GM19463 (cell line): ENCODE results near the gene LINC00237.

Source experiments
- ATAC-seq: cut with Tn5 transposase; IDR thresholded peaks from one replicate; pipeline ENCODE4 v1.9.1; 2021; ENCODE audit warnings: mild to moderate bottlenecking, moderate library complexity; ENCODE audit not compliant: unreplicated experiment

The LINC00237 gene

DNA sequence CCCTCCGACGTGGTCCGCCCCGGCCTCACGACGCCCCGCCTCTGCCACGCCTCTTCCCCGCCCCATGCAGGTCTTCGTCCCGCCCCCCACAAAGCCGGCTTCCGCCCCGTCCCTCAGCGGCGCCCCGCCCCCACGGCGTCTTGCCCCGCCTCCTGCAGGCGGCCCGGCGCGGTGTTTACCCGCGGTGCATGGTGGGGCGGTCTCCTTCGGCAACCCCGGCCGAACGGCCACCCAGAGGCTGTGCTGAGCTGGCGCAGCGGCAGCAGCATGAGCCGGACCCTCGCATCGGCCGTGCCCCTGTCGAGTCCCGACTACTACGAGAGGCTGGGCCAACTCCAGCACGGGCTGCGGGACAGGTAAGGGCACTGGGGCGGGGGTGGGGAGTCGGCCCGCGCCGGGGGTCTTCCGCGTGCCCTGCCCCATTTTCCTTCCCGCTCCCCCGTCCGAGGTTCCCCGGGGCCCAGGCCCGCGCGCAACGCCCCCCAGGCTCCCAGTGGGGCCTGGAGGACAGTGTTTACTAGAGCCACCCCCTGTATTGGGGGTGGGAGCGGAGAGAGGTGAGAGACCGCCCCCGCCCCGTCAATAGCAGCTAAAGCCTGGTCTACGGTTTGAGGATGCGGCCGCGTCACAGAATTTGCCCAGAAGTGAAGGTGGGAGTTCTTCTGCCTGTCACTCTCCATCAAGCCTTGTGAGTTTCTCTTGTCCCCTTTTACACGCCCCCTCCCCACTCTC, 19.9 kb upstream of the LINC00237 start, which contains the start of gene KIZ:
KIZ (plus strand) TSS at position 234 of the 732 bp plus-strand sequence; CDS start at position 268, 34 bp downstream.
- peak; percentile 97 for ATAC-seq

DNA sequence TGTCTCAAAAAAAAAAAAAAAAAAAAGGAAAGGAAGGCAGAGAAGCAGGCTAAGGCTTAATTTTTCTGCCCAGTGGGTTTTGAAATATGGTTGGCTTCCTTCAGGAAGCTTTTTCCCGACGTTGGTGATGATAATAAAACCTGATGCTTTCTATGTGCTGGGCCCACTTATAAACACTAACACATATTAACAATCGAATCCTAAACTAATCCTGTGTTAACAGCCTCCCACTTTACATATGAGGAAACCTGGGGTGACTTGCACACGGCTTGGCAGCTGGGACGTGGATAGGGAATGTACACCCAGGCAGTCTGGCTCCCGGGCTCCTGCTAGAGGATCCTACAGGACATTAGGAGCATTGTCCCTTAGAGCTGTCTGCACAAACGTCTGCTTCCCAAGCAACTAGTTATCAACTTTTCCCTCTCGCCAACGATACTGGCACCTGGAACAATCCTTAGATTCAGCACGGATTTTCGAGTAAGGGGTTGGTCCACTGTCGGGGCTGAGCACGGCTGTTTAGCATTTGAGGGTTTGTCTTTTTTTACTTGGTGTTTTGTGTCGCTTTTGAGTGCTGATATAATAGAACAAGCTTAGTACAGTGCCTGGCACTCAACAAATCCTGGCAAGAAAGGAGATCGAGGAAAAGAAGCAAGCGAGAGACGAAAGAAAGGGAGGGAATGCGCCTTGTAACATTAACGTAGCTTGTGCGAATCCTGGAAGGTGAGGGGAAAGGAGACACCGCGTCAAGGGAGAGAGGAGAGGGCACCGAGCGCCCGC, 19.1 kb upstream of the LINC00237 start:
- ATAC-seq: peak; percentile 11

DNA sequence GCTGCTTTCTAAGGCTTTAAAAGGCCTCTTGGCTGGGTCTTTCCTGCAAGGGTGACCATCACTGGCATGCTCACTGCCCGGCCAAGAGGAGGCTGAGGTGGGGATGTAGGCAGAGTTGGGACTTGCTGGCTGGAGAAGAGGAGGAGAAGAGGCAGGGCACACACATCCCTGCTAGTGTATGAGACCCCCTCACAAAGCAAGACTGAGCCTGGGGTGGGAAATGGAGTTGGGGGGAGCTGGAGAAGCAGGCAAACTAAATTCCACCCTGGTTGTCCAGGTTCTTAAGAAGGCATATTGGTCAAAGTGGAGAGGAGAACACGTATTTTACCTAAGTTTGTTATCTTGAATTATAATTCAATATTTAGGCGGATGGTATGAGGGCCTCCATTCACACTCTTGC, 18.0 kb upstream of the LINC00237 start:
- ATAC-seq: no peak

DNA sequence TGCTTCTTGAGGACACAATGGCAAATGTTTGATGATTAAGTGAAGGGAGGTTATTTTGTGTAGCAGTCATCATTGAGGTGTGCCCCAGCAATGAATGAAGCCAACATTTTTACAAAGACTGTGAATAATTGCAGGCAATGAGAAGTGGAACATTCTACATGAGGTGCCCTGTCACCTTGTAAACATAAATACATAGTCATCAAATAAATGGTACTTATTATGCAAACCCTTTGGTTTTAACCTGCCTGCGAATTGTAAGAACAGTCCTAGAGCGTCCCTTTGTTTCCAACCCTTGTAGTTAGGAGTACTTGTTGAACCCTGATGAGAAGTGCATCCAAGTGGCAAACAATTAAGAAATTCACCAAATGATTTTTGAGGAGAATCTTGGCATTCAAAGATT, 12.6 kb upstream of the LINC00237 start:
- no peak for ATAC-seq

DNA sequence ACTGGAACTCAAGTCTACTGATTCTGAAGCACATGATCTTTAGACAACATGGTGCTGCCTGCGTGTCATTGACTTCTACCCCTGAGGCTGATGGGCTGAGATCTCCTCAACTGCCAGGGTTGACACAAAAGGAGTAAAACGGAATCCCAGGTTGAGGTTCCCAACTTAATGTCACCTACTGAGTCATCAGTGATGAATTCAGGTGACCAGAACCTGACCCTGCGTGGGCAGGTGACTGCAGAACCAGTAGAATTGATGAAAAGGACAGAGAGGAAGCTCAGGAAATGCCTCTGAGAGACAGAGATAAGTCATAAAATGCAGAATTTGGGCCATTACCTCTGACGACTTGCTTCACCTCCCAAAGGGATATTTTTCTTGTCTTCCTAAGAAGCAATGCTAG, 12.0 kb upstream of the LINC00237 start:
- ATAC-seq: no peak

DNA sequence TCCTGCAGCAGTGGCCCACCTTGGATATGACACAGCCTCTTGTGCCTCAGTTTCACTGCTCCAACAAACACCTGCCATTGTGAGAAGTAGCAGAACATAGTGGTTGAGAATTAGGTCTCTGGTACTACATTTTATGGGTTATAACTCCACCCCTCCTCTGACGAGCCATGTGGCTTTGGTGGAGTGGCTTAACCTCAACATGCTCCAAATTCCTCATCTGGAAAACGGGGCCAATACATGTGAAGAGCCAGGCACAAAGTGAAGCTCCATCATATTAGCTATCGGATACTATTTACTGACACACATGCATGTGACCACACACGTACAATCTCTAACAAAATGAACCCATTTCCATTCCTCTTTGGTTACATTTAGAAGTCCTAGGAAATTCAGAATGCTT, 11.4 kb upstream of the LINC00237 start:
- no peak for ATAC-seq

DNA sequence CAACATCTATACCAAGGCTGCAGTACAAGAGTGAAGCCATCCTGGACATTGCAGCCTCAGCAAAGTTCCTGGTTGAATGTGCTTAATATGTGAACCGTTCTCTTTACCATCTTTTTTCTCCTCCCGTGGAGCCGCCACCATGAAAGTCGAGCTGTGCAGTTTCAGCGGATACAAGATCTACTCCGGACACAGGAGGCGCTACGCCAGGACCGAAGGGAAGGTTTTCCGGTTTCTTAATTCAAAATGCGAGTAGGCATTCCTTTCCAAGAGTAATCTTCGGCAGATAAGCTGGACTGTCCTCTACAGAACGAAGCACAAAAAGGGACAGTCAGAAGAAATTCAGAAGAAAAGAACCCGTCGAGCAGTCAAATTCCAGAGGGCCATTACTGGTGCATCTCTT, 8.4 kb upstream of the LINC00237 start:
- no peak for ATAC-seq

DNA sequence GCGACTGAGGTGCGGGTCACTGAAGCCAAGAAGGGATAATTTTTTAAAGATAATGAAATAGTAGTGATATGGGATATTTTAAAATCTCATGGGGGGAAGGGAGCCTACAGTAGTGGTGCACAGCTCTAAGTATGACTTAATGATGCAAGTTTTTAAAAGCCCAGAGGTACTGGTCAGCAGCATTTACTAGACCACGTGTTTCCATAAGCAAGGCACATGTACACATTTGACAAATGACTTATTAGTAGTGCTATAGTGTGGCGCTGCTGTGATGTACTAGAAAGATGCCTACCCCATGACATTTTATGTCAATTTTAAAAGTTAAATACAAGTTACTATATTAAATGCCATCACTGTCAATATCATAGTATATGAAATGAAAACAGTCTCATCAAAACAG, 7.5 kb upstream of the LINC00237 start:
- ATAC-seq: no peak

DNA sequence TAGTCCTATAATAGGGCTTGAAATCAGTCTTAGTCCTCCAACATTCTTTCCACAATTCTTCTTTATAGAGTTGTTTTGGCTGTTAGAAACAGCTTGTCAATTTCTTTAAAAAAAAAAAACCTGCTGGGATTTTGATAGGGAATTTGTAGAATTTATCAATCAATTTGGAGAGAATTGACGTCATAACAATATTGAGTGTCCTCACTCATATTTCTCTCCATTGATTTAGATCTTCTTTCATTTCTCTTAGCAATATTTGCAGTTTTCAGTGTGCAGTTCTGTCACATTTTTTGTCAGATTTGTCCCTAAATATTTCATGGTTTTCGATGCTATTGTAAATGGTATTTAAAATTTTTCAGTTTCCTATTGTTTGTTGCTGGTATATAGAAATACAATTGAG, 5.3 kb upstream of the LINC00237 start:
- no peak for ATAC-seq

DNA sequence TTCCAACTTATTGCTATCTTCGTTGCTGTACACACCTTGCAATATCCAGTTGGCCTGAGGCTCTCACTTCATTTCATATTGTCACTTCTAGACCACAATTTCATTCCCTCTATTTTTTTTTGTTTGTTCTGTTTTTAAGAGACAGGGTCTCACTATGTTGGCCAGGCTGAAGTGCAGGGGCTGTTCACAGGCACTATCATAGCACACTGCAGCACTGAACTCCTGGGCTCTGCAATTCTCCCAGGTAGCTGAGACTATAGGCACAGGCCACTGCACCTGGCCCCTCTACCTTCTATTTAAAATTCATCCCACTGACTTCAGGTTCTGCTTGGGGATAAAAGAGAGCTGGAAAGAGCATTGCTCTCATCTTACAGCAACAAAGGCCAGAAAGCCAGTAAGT, 4.7 kb upstream of the LINC00237 start:
- ATAC-seq: no peak

DNA sequence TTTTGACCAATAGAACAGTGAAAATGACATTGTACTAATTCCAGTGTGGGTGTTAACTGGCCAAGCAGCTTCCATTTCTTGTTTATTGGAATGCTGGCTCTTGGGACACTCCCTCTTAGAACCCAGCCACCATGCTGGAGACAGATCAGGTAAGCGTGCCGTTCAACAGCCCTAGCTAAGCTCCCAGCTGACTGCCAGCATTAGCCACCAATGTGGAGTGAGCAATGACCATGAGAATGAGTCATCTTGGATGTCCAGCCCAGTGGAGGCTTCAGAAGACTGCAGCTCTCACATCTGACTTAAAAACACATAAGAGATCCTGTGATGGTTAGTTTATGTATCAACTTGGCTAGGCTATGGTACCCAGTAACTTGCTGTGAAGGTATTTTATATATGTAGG, 3.0 kb upstream of the LINC00237 start:
- ATAC-seq: no peak

DNA sequence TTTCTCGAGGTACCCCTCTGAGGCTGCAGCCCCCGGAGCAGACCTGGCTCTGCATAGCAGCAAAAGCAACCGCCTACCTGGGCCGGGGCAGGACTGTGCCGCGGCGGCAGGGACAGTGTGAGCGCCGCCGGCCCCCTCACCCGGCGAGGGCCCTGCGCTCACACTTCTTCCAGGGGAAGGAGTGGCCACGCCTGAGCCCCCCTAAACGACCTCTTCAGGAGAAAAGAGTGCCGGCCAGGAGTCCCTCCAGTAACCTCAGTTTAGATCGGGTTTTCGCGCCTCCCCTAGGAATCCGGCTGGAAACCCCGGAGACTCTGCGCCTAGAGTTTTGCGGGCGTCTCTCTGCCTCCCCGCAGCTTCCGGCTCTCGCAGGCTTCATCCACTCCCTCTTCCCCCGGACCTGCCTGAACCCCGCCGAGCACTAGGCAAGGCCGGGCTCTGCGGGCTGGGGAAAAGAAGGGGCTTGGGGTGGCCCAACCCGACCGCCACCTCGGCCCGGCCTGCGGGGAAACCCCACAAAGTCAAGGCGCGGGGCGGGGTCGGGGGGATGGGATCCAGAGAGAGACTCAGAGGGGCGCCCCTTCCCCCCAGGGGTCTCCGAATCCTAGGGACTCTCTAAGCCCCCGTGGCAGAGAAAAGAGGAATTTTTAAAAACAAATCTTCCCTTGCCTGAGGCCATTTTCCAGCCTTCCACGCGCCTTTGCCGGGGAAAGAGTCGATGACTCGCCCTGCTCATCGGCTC, 558 bp downstream of the LINC00237 start:
- no peak for ATAC-seq

DNA sequence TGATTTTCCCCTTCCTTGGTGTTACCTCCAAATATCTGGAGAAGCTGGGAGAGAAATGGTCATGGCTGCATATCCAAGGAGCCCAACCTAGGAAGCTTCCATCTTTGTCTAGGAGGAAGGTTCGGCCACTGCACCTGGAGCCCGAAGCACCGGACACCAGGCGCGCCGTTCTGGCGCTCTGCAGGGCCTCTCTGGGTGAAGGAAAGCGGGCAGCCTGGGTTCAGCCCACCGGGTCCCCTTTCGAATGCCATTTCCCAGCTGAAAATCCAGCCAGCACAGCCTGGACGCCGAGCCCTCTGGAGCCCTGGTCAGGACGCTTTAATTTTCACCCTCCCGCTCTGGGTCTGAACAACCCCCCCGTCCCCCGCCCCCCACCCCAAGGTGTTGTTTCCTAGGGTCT, 1.2 kb downstream of the LINC00237 start:
- ATAC-seq: no peak

DNA sequence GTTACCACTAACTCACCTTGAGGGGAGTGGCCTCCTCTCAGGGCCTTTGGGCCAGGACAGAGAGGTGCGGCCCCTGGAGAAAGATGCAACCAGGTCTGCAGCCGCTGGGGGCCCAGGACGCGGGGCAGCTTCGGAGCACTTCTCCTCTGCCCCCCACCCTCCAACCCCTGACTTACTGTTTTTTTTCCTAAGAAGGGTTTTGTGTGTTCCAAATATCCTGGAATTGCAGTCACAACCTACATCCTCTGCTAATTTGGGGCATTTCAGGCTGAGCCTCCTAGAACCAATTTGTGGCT, 1.7 kb downstream of the LINC00237 start:
- no peak for ATAC-seq

DNA sequence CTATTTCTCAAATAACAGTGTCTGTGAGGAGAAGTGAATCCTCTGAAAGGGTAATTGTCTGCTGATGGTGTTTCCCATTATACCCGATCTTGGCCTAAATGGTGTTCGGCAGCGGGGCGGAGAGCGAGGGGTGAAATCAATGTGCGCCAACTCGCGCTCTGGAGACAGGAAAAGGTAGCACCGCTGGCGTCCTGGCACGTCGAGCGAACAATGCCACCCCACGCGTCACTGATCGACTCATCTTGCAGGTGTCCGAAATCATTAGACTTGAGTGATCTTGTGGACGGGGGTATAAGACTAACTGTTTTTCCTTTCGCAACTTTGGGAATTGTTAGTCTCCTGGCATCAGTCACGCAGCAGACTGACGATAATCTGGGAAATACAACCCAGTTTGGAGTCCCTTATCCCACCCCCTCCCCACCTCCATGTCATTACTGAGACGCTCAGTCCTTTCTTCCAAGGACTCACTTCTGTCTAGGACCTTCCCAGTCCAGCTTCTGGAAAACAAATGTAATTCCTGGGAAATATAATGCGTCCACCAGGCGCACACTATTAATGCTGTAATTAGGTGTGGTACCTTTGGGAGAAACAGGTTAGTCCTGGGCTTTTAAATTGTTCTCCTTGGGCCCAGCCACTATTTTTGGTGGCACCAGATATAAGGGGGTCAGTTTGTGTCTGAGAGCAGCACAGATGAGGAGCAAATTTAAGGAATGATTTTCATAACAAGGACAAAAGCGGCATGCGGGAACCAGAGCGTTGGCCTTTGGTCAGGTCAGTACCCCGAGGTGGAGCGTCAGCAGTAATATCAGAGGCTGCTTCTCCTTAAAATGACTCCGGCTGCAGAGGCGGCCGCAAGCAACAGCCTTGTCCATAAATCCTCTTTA, 2.3 kb downstream of the LINC00237 start:
- ATAC-seq: no peak

DNA sequence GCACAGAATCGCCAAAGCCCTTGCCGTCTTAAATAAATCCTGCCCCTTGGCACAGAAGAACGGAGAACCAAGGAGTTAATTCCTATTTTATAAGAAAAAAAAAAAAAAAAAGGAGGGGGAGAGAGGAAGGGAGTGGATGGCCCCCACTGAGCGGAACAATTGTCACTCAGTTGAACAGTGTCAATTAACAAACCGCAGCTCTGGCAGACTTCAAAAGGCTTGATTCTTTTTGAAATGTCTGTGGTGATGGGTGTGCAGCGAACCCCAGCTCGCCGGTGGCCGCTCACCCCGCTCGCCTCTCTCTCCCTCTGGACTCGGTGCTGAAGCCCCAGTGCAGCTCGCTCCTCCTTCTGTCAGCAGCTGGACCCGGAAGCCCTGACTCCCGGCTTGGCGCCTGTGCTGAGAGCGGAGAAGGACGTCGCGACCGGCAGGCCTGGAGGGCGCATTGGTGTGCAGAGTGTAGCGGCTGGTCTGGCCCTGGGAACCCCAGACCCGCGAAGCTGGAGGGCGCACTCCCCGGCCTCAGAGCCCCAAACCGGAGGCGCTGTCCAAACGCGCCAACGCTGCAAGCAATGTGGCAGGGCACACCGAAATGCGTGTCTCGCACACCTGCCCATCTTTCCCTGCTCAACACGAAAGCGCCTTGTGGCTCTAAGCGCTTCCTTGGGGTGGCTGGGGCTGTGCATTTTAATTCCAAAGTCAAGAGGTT, 3.4 kb downstream of the LINC00237 start:
- peak; percentile 35 for ATAC-seq

DNA sequence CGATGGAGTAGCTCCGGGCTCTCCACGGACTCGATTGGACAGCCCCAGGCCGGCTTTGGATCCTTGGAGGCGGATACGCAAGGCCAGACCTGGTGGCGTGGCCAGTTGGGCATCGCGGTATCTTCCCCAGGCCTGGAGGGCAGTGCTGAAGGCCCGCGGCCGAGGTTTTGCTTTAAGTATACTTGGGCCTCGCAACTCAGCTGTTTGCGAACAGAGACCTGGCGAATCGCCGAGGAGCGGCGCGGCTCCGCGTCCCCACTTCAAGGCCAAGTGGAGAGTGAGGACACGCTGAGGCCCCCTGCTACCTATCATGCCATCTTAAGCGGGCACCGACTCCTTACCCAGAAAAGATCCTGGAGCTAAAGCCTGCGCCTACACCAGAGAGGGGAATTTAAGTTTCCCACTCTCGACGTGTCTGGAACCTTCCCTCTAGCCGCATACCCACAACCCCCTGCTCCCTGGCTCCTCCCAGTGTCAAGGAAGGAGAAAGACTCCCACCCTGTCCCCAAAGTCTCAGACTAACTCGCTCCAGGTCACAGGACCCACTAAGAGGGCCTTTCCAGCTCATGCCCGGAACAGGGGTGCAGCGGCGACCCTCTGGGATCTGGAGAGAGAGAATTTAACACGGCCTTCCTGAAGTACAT, 4.1 kb downstream of the LINC00237 start:
- peak; percentile 22 for ATAC-seq

DNA sequence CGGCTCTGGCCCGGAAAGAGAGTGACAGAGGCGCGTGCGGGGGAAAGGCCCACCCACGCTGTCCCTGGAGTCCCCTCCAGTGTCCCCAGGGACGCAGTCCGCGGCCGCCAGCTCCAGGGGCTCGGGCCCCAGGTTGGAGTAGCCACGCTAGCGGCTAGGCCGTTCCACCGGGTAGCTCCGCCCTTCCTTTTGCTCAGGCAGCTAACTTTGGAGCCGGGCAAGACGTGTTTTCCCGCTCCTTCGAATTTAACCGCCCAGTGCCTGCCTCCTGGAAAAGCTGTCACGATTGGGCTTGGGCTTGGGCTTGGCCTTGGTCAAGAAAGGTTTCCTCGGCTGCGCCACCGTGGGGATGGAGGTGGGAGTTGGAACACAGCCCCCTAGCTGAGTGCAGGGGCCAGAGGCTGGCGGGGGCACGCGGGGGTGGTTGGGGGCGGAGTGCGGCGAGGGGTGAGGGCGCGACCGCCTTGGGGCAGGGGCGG, 4.7 kb downstream of the LINC00237 start:
- ATAC-seq: no peak

DNA sequence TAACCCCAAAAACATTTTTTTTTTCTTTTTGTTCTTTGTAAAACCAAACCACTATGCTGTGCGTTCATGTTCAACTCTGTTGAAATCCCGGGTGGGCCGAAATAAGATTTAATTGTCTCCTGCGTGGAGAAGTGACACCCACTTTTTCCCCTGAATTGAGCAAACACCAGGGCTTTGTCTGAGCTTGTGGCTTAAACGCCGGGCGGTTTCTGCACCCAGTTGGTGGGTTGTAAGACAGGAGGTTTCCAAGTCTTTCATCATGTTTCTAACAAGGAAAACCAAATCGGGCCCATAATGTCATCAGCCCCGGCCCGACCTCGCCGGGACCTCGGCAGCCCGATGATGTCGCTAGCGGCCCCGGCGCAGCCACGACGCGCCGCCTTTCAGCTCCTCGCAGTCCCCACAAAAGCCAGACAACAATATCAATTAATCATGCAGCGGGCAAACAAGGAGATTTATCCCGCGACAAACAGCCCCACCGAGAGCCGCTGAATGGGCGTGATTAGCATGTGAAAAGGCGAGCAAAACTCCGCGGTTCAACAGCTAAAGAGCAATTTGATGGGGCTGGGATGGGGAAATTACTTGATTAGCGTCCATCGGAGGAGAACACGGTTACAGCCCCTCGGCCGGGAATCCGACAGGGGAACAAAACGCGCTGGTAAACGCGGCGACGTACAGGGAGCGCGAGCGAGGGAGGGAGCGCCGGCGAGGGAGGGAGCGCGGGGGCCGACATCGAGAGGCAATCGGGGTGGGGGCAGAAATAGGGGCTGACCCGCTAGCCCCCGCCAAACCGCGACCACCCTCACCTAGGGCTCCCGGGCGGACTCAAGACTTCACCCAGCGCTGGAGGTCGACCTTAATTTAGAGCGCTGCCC, 5.3 kb downstream of the LINC00237 start:
- no peak for ATAC-seq
